Immature natural killer cell (primary cell): ENCODE results near the gene THEMIS2. TPM values are rescaled to one million over a fixed set of nuclear protein-coding genes. Genes with fewer than 3 reads are reported as not detected.
A peak's percentile ranks its signal among the peaks of the same experiment; 100 is the strongest.
"Not testable (repeated sequence)": the region's sequence is repeated elsewhere in the genome, so short reads cannot be mapped to it uniquely, and the experiment has no call there.

Source experiments
- DNase-seq, 3 donors: peaks; one replicate each; pipeline ENCODE4 v3.0.0; 2022; ENCODE audit warnings: mixed read lengths in 1 of 3
- H3K27ac Mint-ChIP-seq, 6 donors: one replicate each; pipeline ENCODE4 v1.8.0; 2020; ENCODE audit warnings: mixed read lengths in 6 of 6, mild to moderate bottlenecking in 5 of 6, inconsistent platforms in 4 of 6, moderate library complexity in 3 of 6
- H3K27me3 Mint-ChIP-seq, 3 donors: one replicate each; pipeline ENCODE4 v1.8.0; 2020 to 2021; ENCODE audit warnings: low read depth in 3 of 3, mild to moderate bottlenecking in 3 of 3, mixed read lengths in 3 of 3, moderate library complexity in 3 of 3, inconsistent platforms in 1 of 3
- H3K36me3 Mint-ChIP-seq, 3 donors: one replicate each; pipeline ENCODE4 v1.8.0; 2020; ENCODE audit warnings: mixed read lengths in 3 of 3, inconsistent platforms in 2 of 3, mild to moderate bottlenecking in 2 of 3
- H3K4me1 Mint-ChIP-seq, 2 donors: one replicate each; pipeline ENCODE4 v1.8.0; 2020; ENCODE audit warnings: inconsistent platforms in 2 of 2, mild to moderate bottlenecking in 2 of 2, mixed read lengths in 2 of 2, moderate library complexity in 1 of 2
- H3K4me3 Mint-ChIP-seq, 5 donors: one replicate each; pipeline ENCODE4 v1.8.0; 2020; ENCODE audit warnings: mild to moderate bottlenecking in 5 of 5, mixed read lengths in 5 of 5, inconsistent platforms in 3 of 5, moderate library complexity in 3 of 5
- H3K9me3 Mint-ChIP-seq, 6 donors: one replicate each; pipeline ENCODE4 v1.8.0; 2020; ENCODE audit warnings: mild to moderate bottlenecking in 6 of 6, mixed read lengths in 6 of 6, inconsistent platforms in 4 of 6, moderate library complexity in 3 of 6
- polyA plus RNA-seq, 3 donors: library from polyadenylated mRNA; unstranded; fragments of 300-500 nt; fragmentation: Illumina TruSeq; gene quantifications; one replicate each; pipeline ENCODE4 v1.2.3, GENCODE V29; 2021

The THEMIS2 gene
- polyA plus RNA-seq = 100 to 1,000 TPM in 2 of 3 donors, 10 to 100 TPM in 1; 93.2 to 146 (median 101) TPM

- Mint-ChIP-seq H3K27me3 (peaks cover 11 to 24% (median 14%) of the 10 kb centered on the region in 3 donors), H3K4me1 (peaks cover 54 to 65% of the 10 kb centered on the region in 2 donors), H3K27ac (peak within 1 kb of the TSS; percentile 94 to 100 (median 96)), H3K36me3 (peaks cover 3 to 8% (median 3%) of the 10 kb centered on the region in 3 donors), H3K4me3 (peak within 1 kb of the TSS; percentile 98 to 100 (median 99)), H3K9me3 (peaks cover 0 to 2% (median 0%) of the 10 kb centered on the region in 6 donors)
- peak; percentile 64 to 73 (median 72) for DNase-seq
Measured at GRCh38 chr1:27872059-27872801, at the start of gene THEMIS2. Gene THEMIS2 (plus strand): TSS chr1:27872544. CDS start chr1:27872572, 28 bp downstream.

- Mint-ChIP-seq H3K9me3 (no peaks in the 10 kb centered on the region), H3K27ac (peak overlapping the region in 1 of 6 donors; percentile 17), H3K27me3 (no peaks in the 10 kb centered on the region), H3K36me3 (peaks cover 6 to 26% (median 11%) of the 10 kb centered on the region in 3 donors), H3K4me3 (no peak overlapping the region), H3K4me1 (no peaks in the 10 kb centered on the region)
- no peak for DNase-seq
Measured at GRCh38 chr1:27823784-27824183, 48.6 kb upstream of the THEMIS2 start.

DNA sequence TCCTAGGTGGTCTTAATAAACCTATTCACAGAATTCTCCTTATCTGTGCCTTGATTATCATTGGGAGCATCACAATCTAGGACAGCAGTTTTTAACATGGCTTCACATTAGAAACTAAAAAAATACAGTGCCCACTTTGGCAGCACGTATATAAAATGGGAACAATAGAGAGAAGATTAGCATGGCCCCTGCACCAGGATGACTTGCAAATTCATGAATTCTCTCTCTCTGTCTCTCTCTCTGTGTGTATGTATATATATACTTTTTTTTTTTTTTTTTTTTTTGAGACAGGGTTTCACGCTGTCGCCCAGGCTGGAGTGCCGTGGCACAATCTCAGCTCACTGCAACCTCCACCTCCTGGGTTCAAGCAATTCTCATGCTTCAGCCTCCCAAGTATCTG lies 47.9 kb upstream of the THEMIS2 start:
- Mint-ChIP-seq H3K36me3 (peaks cover 3 to 23% (median 8%) of the 10 kb centered on the region in 3 donors), H3K4me3 (no peak overlapping the region), H3K4me1 (no peaks in the 10 kb centered on the region), H3K9me3 (no peaks in the 10 kb centered on the region), H3K27ac (no peak overlapping the region), H3K27me3 (no peaks in the 10 kb centered on the region)
- DNase-seq = no peak

DNA sequence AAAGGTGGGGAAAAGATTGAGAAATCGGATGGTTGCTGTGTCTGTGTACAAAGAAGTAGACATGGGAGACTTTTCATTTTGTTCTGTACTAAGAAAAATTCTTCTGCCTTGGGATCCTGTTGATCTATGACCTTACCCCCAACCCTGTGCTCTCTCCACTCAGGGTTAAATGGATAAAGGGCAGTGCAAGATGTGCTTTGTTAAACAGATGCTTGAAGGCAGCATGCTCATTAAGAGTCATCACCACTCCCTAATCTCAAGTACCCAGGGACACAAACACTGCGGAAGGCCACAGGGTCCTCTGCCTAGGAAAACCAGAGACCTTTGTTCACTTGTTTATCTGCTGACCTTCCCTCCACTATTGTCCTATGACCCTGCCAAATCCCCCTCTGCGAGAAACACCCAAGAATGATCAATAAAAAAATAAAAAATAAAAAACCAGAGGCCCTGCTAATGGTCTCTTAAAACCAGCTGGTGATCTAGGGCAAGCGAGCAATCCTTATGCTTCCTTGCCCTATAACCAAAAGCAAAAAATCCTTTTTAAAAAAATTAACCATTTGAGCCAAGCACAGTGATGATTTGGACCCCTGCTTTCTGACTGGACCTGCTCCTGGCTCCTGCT lies 42.9 kb upstream of the THEMIS2 start:
- H3K27me3 Mint-ChIP-seq, H3K9me3 Mint-ChIP-seq, H3K36me3 Mint-ChIP-seq, DNase-seq: not testable (repeated sequence)
- Mint-ChIP-seq H3K4me1 (peaks cover 23 to 25% of the 10 kb centered on the region in 2 donors), H3K4me3 (peak overlapping the region; percentile 62 to 94 (median 92)), H3K27ac (peak overlapping the region in 4 of 6 donors; percentile 39 to 91 (median 90))

DNA sequence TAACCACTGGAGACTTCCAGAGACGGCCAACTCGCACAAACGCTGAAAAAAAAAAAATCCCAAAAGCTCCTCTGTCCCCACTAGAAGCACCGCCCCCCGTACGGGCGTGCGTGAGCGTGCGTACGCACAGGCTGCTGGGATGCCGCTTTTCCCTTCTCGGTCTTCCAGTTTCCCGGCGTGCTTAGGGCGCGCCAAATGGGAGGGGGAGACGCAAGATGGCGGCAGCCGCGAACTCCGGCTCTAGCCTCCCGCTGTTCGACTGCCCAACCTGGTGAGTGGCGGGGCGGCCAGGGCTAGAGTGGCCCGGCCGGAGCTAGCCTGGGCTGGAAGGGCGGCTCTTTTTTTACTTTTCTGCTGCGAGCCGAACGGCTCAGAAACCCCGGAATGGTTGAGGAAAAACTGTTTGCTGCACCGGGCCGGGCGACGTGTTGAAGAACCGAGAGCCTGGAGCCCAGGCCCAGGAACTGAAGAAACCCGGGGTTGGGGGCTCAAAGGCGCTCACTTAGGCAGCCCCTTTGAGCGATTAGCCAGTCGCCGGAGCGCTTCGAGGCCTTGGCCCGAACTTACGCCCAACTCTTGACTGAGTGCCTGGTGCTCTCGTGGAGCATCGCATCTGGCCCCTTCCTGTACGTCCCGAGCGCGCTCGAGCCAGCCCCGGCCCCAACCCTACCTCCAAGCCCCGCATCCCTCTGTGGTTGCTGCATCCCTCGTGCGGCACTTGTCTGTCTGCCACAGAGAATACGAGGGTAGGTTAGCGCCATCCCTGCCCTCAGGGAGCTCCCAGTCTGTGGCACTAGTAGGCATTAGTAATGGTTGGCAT lies 41.5 kb upstream of the THEMIS2 start, which contains the start of gene PPP1R8:
Gene PPP1R8 (plus strand): TSS at position 162 of the 820 bp plus-strand sequence. CDS start 54 bp downstream, at position 216.
- H3K4me3 Mint-ChIP-seq = peak within 1 kb of the TSS; percentile 90 to 94 (median 92)
- peaks cover 0 to 3% (median 0%) of the 10 kb centered on the region in 3 donors for H3K27me3 Mint-ChIP-seq
- H3K4me1 Mint-ChIP-seq = peaks cover 26 to 36% of the 10 kb centered on the region in 2 donors
- H3K27ac Mint-ChIP-seq = peak within 1 kb of the TSS; percentile 88 to 95 (median 90)
- peak; percentile 81 to 83 (median 83) for DNase-seq
- no peaks in the 10 kb centered on the region for H3K9me3 Mint-ChIP-seq
- no peaks in the 10 kb centered on the region for H3K36me3 Mint-ChIP-seq

DNA sequence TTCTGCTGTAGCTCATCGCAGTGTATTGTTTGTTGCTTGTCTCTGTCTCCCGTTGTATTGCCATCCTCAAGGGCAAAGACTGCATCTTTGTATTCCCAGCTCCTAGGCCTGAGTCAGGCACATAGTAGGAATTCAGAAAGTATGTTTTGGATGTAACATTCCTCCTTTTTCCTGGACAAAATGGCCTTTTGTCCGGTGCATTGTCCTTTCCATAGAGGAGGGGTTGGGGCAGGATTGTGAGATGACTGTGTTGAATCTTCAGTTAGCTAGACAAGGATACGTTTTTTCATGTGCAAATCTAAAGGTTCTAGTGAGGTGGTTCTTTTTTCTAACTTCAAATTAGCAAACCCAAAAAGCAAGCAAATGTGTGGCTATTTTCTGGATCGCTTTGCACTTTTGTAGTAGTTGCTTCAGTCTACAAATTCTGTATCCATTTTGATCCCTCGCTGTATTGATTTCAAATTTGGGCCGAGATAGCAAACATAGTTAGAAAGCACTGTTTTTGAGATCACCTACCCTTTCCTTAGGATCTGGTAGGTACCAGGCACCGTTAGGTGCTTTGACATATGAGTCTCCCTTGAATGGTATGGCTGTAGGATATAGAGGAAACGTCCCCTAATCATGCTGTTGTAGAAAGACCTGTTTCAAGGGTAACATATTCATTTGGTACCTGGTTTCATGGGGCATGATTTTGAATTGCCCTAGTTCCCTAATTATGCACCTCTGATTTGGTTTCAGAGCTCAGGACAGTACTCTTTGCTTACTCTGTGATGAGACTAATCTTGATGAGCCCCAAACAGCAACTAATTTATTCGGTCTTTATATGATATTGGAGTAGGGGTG lies 40.6 kb upstream of the THEMIS2 start:
- no peaks in the 10 kb centered on the region for H3K9me3 Mint-ChIP-seq
- H3K4me3 Mint-ChIP-seq = peak overlapping the region; percentile 90 to 94 (median 92)
- no peak for DNase-seq
- H3K36me3 Mint-ChIP-seq = no peaks in the 10 kb centered on the region
- H3K27ac Mint-ChIP-seq = peak overlapping the region; percentile 88 to 95 (median 90)
- peaks cover 0 to 3% (median 0%) of the 10 kb centered on the region in 3 donors for H3K27me3 Mint-ChIP-seq
- H3K4me1 Mint-ChIP-seq = peaks cover 28 to 40% of the 10 kb centered on the region in 2 donors

DNA sequence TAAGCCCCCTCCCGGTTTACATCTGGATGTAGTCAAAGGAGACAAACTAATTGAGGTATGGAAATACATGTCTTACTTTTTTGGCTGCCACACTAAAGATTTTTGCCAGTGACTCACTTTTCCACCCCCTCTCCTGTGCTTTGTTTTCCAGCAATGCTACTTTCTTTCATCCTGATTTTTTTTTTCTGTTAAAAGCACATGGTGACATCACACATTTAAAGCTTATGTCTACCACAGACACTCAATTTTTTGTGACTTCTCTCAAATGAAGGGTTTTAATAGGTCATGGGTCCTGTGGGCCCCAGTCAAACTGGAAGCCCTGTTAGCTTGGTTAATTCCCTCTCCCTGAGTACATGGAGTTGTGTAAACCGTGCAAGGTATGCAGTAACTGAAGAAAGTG lies 39.6 kb upstream of the THEMIS2 start:
- DNase-seq = no peak
- Mint-ChIP-seq H3K36me3 (no peaks in the 10 kb centered on the region), H3K27me3 (peaks cover 0 to 5% (median 0%) of the 10 kb centered on the region in 3 donors), H3K9me3 (no peaks in the 10 kb centered on the region), H3K4me3 (peak overlapping the region in 4 of 5 donors; percentile 12 to 94 (median 56)), H3K4me1 (peaks cover 28 to 40% of the 10 kb centered on the region in 2 donors), H3K27ac (peak overlapping the region in 1 of 6 donors; percentile 88)

GRCh38 chr1:27833470-27833869 lies 38.9 kb upstream of the THEMIS2 start:
- Mint-ChIP-seq H3K27ac (peak overlapping the region in 1 of 6 donors; percentile 36), H3K4me3 (no peak overlapping the region), H3K36me3 (no peaks in the 10 kb centered on the region), H3K9me3 (no peaks in the 10 kb centered on the region), H3K4me1 (peaks cover 28 to 40% of the 10 kb centered on the region in 2 donors), H3K27me3 (peaks cover 0 to 5% (median 0%) of the 10 kb centered on the region in 3 donors)
- no peak for DNase-seq

DNA sequence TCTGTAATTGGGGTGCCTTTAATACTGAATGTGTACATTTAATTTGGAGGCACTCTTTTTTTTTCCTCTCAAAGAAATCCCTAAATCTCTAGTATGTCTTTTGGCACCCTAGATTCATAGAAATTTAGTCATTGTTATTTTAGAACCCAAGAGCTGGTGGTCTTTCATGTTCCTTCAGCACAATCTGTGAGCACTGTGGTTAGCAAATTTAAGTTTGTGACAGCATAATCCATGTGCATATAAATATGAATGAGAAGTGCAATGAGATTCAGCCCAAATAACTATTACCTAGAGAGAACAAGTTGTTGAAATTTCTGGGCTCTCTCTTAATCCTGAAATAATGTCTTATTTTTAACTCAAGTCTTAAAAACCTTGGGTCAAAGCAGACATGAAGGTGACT lies 37.3 kb upstream of the THEMIS2 start:
- no peaks in the 10 kb centered on the region for H3K9me3 Mint-ChIP-seq
- peaks cover 0 to 5% (median 0%) of the 10 kb centered on the region in 3 donors for H3K27me3 Mint-ChIP-seq
- peaks cover 0 to 5% (median 0%) of the 10 kb centered on the region in 3 donors for H3K36me3 Mint-ChIP-seq
- no peak overlapping the region for H3K27ac Mint-ChIP-seq
- H3K4me3 Mint-ChIP-seq = no peak overlapping the region
- no peak for DNase-seq
- peaks cover 25 to 40% of the 10 kb centered on the region in 2 donors for H3K4me1 Mint-ChIP-seq

- Mint-ChIP-seq H3K4me1 (peaks cover 23 to 37% of the 10 kb centered on the region in 2 donors), H3K27ac (no peak overlapping the region), H3K9me3 (no peaks in the 10 kb centered on the region), H3K36me3 (peaks cover 0 to 9% (median 0%) of the 10 kb centered on the region in 3 donors), H3K4me3 (no peak overlapping the region), H3K27me3 (peaks cover 0 to 2% (median 0%) of the 10 kb centered on the region in 3 donors)
- no peak for DNase-seq
Measured at GRCh38 chr1:27835501-27835900, 36.8 kb upstream of the THEMIS2 start.

- no peaks in the 10 kb centered on the region for H3K27me3 Mint-ChIP-seq
- H3K9me3 Mint-ChIP-seq = no peaks in the 10 kb centered on the region
- H3K27ac Mint-ChIP-seq = no peak overlapping the region
- peaks cover 19 to 42% (median 25%) of the 10 kb centered on the region in 3 donors for H3K36me3 Mint-ChIP-seq
- H3K4me1 Mint-ChIP-seq = no peaks in the 10 kb centered on the region
- no peak for DNase-seq
- H3K4me3 Mint-ChIP-seq = no peak overlapping the region
Measured at GRCh38 chr1:27849951-27850350, 22.4 kb upstream of the THEMIS2 start.

GRCh38 chr1:27855085-27855484 lies 17.3 kb upstream of the THEMIS2 start:
- no peak for DNase-seq
- no peak overlapping the region for H3K27ac Mint-ChIP-seq
- no peak overlapping the region for H3K4me3 Mint-ChIP-seq
- no peaks in the 10 kb centered on the region for H3K9me3 Mint-ChIP-seq
- H3K27me3 Mint-ChIP-seq = peaks cover 0 to 6% (median 0%) of the 10 kb centered on the region in 3 donors
- H3K36me3 Mint-ChIP-seq = peaks cover 13 to 16% (median 13%) of the 10 kb centered on the region in 3 donors
- H3K4me1 Mint-ChIP-seq = peaks cover 4 to 7% of the 10 kb centered on the region in 2 donors
